NCI-H2029 treated with DMSO at 0.1 percent for 48 hours (cell line): ENCODE measurements around the gene KIAA1586.
"Not testable (repeated sequence)": the region's sequence is repeated elsewhere in the genome, so short reads cannot be mapped to it uniquely, and the experiment has no call there.

Experiments
- DNase-seq: peaks from one replicate; lab custom pipeline; 2025; lab: John Stamatoyannopoulos, UW

KIAA1586 gene

GRCh38 chr6:57046332-57047256, at the start of gene KIAA1586:
Gene KIAA1586 (plus strand): TSS chr6:57046693. CDS start chr6:57046756, 63 bp downstream.
- peak; percentile 76 for DNase-seq

- no peak for DNase-seq
Observed at GRCh38 chr6:56999049-56999448, 47.4 kb upstream of the KIAA1586 start.

- not testable (repeated sequence) for DNase-seq
Observed at GRCh38 chr6:56999748-57000147, 46.7 kb upstream of the KIAA1586 start.

DNA sequence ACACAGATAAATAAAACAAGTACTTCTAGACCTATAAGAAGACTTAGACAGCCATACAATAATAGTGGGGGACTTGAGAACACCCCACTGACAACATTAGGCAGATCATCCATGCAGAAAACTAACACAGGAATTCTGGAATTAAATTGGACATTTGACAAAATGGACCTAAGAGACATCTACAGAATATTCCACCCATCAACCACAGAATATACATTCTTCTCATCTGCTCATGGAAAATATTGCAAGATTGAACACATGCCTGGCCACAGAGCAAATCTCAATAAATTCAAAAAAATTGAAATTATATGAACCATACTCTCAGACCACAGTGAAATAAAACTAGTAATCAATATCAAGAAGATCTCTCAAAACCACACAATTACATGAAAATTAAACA, 44.3 kb upstream of the KIAA1586 start:
- DNase-seq, result no peak

DNA sequence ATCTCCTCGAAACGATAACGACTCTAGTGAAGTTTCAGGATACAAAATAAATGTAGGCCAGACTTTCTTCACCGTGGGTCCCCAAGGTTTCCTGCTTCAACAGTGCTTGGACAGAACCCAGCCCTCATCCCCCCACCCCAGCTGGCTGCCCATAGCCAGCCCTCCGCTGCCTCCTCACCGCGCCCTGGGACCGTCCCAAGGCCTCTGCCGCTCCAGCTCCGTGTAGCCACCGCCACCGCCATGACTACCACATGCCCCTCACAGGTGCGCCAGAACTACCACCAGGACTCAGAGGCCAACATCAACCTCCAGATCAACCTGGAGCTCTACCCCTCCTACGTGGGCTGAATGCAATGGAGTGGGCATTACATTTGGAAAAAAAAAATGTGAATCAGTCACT, 42.2 kb upstream of the KIAA1586 start:
- no peak for DNase-seq

DNA sequence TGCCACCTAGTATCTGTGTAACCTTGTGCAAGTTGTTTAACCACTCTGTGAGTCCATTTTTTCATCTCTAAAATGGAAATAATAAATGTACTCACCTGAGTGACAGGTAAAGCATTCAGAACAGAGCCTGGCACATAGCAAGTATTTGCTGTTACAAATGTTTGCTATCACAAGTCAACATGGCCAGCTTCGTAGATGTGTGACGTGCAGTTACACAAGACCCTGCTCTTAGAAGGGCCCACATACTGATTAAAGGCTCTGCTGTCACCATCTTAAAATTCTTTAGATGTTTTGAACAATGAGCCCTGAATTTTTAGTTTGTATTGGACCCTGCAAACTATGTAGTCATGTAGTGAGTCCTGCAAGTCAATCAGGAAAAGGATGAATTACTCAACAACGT, 40.4 kb upstream of the KIAA1586 start:
- no peak for DNase-seq

DNA sequence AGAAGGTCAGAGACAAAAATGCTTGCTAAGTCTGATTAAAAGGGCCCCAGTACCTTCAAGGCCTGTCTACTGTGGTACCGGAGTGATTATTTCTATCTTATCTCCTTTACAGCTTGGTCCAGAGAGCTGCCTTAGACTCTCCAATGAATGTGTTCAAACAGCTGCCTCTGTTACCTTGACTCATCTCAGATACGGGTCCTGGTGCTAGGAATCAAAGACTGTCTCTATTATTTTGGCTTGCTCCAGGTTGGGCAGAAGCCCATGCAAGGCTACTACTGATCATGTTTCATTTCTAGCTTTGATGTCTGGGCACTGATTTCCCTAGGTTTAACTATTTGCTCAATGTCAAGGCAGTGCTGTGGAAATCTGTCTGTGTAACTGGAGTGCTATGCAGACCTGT, 38.4 kb upstream of the KIAA1586 start:
- not testable (repeated sequence) for DNase-seq

GRCh38 chr6:57013521-57013926, 33.0 kb upstream of the KIAA1586 start:
- no peak for DNase-seq

- no peak for DNase-seq
Observed at GRCh38 chr6:57017069-57017468, 29.4 kb upstream of the KIAA1586 start.

- no peak for DNase-seq
Observed at GRCh38 chr6:57017841-57018240, 28.7 kb upstream of the KIAA1586 start.

DNA sequence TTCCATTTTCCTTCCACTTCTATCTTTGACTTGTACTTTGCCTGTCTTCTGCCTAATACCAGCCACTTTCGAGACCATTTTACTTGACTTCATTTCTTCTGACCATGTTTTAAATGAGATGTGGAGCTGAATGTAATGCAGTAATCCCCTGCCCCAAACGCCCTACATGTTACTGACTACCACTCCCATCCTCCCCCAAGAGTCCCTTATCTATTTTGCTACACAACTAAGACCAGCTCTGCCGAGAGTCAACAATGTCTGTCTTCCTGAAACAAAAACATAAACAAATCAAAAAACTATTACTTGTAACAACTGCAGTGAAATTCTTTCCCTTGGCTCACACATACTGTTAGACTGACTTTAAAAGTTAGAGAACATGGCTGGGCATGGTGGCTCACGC, 27.1 kb upstream of the KIAA1586 start:
- no peak for DNase-seq

DNA sequence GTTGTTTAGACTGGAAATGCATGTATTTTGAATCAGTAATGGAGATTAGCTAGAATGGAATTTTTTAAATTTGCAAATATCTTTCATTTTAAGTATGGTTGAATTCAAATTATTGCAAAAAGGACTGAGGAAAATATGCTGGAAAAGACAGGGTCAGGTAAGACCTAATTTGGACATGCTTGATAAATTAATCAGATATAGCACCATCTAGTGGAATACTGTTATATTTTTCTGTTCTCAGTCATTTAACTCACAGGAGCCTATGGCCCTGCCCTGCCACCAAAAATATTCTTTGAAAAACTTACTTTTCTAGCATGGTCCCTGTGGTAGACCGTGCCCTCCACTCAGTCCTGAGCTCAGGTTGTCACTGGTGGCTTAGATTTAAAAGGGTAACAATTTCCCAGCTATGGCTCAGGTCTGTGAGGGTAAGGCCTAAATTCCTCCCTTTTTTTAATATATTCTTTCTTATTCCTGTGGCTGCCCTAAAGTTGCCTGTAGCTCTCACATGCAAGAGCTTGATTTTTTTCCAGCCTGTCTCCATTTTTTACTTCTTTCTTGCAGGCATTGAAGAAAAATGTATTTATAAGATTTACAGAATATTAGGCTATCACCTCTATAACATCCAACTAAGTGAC, 25.3 kb upstream of the KIAA1586 start:
- DNase-seq, result peak; percentile 11

GRCh38 chr6:57024321-57024720, 22.2 kb upstream of the KIAA1586 start:
- DNase-seq, result no peak

DNA sequence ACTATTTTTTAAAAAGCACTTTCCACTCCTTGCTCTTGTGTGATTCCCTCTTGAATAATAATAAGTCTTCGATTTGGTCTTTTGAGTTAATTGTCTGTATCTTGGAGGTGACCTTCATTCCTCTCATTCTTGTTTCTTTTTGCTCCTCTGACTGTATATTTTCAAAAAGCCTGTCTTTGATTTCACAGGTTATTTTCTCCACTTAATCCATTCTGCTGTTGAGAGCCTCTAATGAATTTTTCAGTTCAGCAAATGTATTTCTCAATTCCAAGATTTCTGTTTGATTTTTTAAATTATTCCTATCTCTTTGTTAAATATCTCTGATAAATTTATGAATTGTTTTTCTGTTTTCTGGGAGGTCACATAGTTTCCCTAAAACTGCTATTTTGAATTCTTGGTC, 21.7 kb upstream of the KIAA1586 start:
- DNase-seq, result no peak

- DNase-seq, result no peak
Observed at GRCh38 chr6:57026001-57026400, 20.5 kb upstream of the KIAA1586 start.

DNA sequence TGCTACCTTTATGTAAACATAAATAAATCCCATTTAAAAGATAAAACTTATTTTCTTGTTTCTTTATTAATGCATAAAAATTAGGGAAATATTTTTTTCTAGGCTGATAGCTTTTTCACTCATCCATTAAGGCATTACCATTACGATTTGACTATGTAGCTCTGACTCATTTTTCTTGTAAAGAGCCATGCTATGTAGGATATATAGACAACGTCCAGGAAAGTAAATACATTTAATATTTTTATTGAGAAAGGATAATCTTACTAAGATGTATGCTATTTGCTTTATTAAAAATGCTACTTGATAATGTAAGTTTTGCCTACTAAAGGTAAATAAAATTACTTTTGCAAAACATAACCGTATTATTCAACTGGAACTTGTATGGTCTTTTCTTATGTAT, 19.2 kb upstream of the KIAA1586 start:
- DNase-seq, result no peak

- no peak for DNase-seq
Observed at GRCh38 chr6:57029213-57029612, 17.3 kb upstream of the KIAA1586 start.

- DNase-seq, result no peak
Observed at GRCh38 chr6:57033228-57033627, 13.3 kb upstream of the KIAA1586 start.

DNA sequence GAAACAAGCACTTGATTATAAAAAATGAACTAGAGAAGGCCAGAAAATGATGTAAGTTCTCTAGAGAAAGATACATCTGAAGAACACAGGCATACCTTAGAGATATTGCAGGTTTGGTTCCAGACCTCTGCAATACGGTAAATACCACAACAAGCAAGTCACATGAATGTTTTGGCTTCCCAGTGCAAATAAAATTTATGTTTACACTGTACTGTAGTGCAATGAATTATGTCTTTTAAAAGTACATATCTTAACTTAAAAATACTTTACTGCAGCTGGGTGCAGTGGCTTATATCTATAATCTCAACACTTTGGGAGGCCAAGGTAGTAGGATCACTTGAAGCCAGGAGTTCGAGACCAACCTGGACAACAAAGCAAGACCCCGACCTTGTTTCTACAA, 10.9 kb upstream of the KIAA1586 start:
- no peak for DNase-seq

GRCh38 chr6:57038906-57039305, 7.6 kb upstream of the KIAA1586 start:
- no peak for DNase-seq

GRCh38 chr6:57040011-57040410, 6.5 kb upstream of the KIAA1586 start:
- no peak for DNase-seq

GRCh38 chr6:57044061-57044460, 2.4 kb upstream of the KIAA1586 start:
- DNase-seq, result not testable (repeated sequence)

- no peak for DNase-seq
Observed at GRCh38 chr6:57044568-57044967, 1.9 kb upstream of the KIAA1586 start.

GRCh38 chr6:57047257-57047585, 728 bp downstream of the KIAA1586 start:
- DNase-seq, result not testable (repeated sequence)
